ENCODE data around the gene XCR1.

DNA sequence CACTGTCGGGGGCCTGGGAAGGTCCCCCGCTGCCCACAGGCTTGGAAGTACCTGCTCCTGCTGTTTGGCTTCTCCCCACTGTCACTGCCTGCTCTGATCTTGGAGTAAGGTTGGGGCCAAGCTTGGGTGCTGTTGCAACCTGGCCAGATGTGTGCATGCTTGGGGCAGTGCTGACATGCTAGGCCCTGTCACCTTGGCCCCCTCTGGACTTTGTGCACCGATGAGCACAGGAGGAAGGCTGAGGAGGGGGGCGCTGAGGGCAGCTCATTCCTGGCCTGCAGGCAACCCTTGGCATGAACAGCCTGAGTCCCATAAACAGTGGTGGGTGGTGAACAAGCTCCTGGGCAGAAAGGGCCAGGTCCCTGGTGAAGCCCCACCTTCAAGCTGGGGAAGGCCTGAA lies 4.0 kb upstream of the XCR1 start:
- TF ChIP-seq SP1 (IDR thresholded peaks at IDR 0.05) (no peak), NFRKB (IDR thresholded peaks at IDR 0.05) (no peak), HDGF (IDR thresholded peaks at IDR 0.05; ENCODE audit: borderline replicate concordance) (no peak), SUZ12 (IDR thresholded peaks at IDR 0.05) (no peak), L3MBTL2 (conservative IDR thresholded peaks at IDR 0.05) (no peak), FOXA1 (IDR thresholded peaks at IDR 0.05) (no peak), BHLHE40 (IDR thresholded peaks at IDR 0.05; ENCODE audit: borderline replicate concordance) (no peak), FOXM1 (IDR thresholded peaks at IDR 0.05; ENCODE audit: borderline replicate concordance) (no peak), TARDBP (IDR thresholded peaks at IDR 0.05) (no peak), ELF4 (IDR thresholded peaks at IDR 0.05) (no peak), ZNF384 (IDR thresholded peaks at IDR 0.05) (no peak)
- TF ChIP-seq, protein P1, sequence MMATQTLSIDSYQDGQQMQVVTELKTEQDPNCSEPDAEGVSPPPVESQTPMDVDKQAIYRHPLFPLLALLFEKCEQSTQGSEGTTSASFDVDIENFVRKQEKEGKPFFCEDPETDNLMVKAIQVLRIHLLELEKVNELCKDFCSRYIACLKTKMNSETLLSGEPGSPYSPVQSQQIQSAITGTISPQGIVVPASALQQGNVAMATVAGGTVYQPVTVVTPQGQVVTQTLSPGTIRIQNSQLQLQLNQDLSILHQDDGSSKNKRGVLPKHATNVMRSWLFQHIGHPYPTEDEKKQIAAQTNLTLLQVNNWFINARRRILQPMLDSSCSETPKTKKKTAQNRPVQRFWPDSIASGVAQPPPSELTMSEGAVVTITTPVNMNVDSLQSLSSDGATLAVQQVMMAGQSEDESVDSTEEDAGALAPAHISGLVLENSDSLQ (IDR thresholded peaks at IDR 0.05): no peak
